GM18951 (cell line): ENCODE results near the gene TOM1L2.

ENCODE experiments used
- POLR2A ChIP-seq: IDR thresholded peaks from 4 replicates; pipeline ENCODE4 v1.6.1; 2011; ENCODE audit warnings: mild to moderate bottlenecking; ENCODE audit not compliant: insufficient read length, insufficient read depth; ENCODE audit errors: extremely low read depth
- in situ Hi-C: fragments of 300-500 bp; cut with MboI; formaldehyde crosslinking; loops from one replicate; pipeline ENCODE4 v1.12.0; 2022; ENCODE audit warnings: low sequenced_read_pairs, mixed read lengths, inconsistent platforms; ENCODE audit not compliant: unreplicated experiment

TOM1L2 gene

GRCh38 chr17:17893801-17894644 lies 78.2 kb downstream of the TOM1L2 start:
- TF ChIP-seq POLR2A, result no peak
- in situ Hi-C loops, result loop anchor here (25.0 kb wide), 1 partner anchor 143 kb away; the partner anchor contains the start of genes ATPAF2 and GID4

DNA sequence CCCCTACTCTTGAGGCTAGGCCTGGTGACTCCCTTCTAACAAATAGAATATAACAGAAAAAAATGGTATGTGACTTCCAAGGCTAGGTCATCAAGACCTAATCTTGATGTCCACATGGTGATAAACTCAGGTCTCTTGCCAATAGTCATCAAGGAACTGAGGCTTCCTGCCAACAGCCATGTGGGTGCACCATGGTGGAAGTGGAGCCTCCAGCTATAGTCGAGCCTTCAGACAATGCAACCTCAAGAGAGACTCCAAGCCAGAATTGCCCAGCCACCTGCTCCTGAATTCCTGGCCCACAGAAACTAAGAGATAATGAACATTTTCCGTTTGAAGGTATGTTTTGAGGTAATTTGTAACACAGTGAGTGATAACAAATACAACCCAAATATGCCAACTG lies 79.5 kb downstream of the TOM1L2 start:
- in situ Hi-C loops, result loop anchor here (25.0 kb wide), 1 partner anchor 145 kb away; the partner anchor contains the start of genes ATPAF2 and GID4
- no peak for TF ChIP-seq POLR2A

DNA sequence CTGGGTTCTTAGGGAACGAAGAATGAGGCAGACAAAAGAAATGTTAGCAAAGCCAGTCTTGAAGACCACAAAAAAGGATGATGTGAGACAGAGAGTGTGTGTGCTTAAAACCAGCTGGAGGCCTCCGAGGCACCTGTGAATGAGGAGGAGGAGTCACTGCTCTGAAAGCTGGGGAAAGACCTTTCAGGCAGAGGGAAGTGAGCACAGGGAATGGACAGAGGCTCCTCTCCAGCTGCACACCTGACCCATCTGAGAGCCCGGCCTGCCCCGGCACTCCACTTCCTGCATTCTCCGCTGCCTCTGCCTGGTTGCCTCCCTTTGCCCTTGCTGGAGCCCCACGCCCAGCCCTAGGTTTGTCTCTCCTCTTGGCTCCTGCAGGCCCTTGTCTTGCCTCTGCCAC lies 80.2 kb downstream of the TOM1L2 start:
- in situ Hi-C loops, result loop anchor here (25.0 kb wide), 1 partner anchor 145 kb away; the partner anchor contains the start of genes ATPAF2 and GID4
- no peak for TF ChIP-seq POLR2A

GRCh38 chr17:17890773-17891759 lies 81.1 kb downstream of the TOM1L2 start:
- no peak for TF ChIP-seq POLR2A
- in situ Hi-C loops, result loop anchor here (25.0 kb wide), 1 partner anchor 146 kb away; the partner anchor contains the start of genes ATPAF2 and GID4

GRCh38 chr17:17889922-17890321 lies 82.3 kb downstream of the TOM1L2 start:
- no peak for TF ChIP-seq POLR2A
- in situ Hi-C loops, result loop anchor here (25.0 kb wide), 1 partner anchor 147 kb away; the partner anchor contains the start of genes ATPAF2 and GID4

DNA sequence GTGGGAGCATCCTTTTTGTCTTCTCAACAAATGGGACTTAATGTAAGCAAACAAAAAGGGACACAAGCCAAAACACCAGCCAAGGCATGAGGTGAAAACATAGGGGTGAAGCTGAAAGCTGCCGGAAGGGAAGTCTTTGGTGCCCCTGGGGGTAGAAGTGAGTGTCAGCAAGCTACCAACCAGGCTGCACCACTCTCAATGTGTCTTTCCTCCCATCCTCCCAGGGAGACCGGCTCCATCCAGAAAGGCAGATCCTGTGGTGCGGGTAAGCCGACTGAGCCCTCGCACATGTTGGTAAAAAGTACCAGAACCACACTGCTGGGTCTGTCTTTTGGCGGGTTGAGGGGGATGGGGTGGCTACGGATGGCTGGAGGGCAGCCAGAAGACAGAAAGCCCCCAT lies 83.4 kb downstream of the TOM1L2 start:
- no peak for TF ChIP-seq POLR2A
- in situ Hi-C loops, result loop anchor here (25.0 kb wide), 1 partner anchor 148 kb away; the partner anchor contains the start of genes ATPAF2 and GID4

- in situ Hi-C loops, result loop anchor here (25.0 kb wide), 1 partner anchor 149 kb away; the partner anchor contains the start of genes ATPAF2 and GID4
- TF ChIP-seq POLR2A, result no peak
These were observed 83.8 kb downstream of the TOM1L2 start for GRCh38 chr17:17888371-17888770.

- TF ChIP-seq POLR2A, result no peak
- in situ Hi-C loops, result loop anchor here (25.0 kb wide), 1 partner anchor 149 kb away; the partner anchor contains the start of genes ATPAF2 and GID4
These were observed 84.4 kb downstream of the TOM1L2 start for GRCh38 chr17:17887752-17888304.

DNA sequence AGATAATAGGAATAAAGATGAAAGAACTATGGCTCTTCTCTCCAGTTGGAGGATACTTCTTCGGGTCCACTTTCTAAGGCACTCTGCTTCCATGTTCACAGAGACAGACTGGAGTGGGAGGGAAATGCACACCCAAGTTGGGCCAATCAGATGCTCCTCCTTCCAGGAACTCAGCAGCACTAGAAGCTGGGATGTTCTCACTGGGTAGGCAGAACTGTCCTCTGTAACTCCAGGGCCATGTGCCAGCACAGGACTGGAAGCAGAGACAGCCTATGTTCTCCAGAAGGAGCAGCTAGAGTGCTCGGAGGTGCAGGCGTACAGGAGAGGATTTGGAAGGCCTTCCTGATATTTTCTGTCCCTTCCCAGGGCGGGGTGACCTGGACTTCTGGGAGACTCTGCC lies 85.5 kb downstream of the TOM1L2 start:
- in situ Hi-C loops, result loop anchor here (25.0 kb wide), 1 partner anchor 151 kb away; the partner anchor contains the start of genes ATPAF2 and GID4
- TF ChIP-seq POLR2A, result no peak

GRCh38 chr17:17886226-17886625 lies 86.0 kb downstream of the TOM1L2 start:
- in situ Hi-C loops, result loop anchor here (25.0 kb wide), 1 partner anchor 151 kb away; the partner anchor contains the start of genes ATPAF2 and GID4

GRCh38 chr17:17884391-17885357 lies 87.5 kb downstream of the TOM1L2 start:
- TF ChIP-seq POLR2A, result no peak
- in situ Hi-C loops, result loop anchor here (25.0 kb wide), 1 partner anchor 153 kb away; the partner anchor contains the start of genes ATPAF2 and GID4

More at GRCh38 chr17:17886226-17886625, 86.0 kb downstream of the TOM1L2 start:
- no peak for TF ChIP-seq POLR2A
